BJ (cell line): ENCODE data around the gene NPFFR1. TPM values are rescaled to one million over a fixed set of nuclear protein-coding genes. Genes with fewer than 3 reads are reported as not detected.
"Not testable (repeated sequence)": the region's sequence is repeated elsewhere in the genome, so short reads cannot be mapped to it uniquely, and the experiment has no call there.

Source experiments
- CTCF ChIA-PET: fragments of 350-600 bp; formaldehyde crosslinking; extraction: SDS; loops from one replicate; lab custom pipeline; 2021; ENCODE audit warnings: antibody characterized with exemption, inconsistent platforms; lab: Yijun Ruan, JAX
- POLR2A ChIA-PET: fragments of 300-600 bp; sonication (Branson Sonifier 250); formaldehyde crosslinking; extraction: SDS; loops from one replicate; lab custom pipeline; 2021; ENCODE audit warnings: antibody characterized with exemption; lab: Charles Lee
- DNase-seq: peaks from one replicate; pipeline ENCODE4 v3.0.0-alpha.2; 2011; ENCODE audit warnings: low read depth
- H3K27me3 ChIP-seq: 2 replicates; pipeline ENCODE4 v1.6.0; 2011; ENCODE audit warnings: low read length; ENCODE audit not compliant: control insufficient read depth, insufficient read depth
- H3K36me3 ChIP-seq: 2 replicates; pipeline ENCODE4 v1.5.1; 2011; ENCODE audit warnings: low read length; ENCODE audit not compliant: control insufficient read depth, insufficient read depth
- H3K4me3 ChIP-seq: 2 replicates; pipeline ENCODE4 v1.5.1; 2011; ENCODE audit warnings: low read depth, mild to moderate bottlenecking, control low read depth, low read length
- polyA plus RNA-seq: library from polyadenylated mRNA; depleted of rRNA; stranded (reverse); fragments of >200 nt; gene quantifications from 2 replicates; pipeline ENCODE4 v1.2.3, GENCODE V29; 2011
- TF ChIP-seq, protein P1 (sequence below): IDR thresholded peaks from 2 replicates; pipeline ENCODE4 v1.5.1; 2011; ENCODE audit warnings: low read depth, mild to moderate bottlenecking, control low read depth, inconsistent platforms, low read length, moderate library complexity; ENCODE audit not compliant: insufficient read depth

Gene NPFFR1
- polyA plus RNA-seq, 1 experiment: not detected

DNA sequence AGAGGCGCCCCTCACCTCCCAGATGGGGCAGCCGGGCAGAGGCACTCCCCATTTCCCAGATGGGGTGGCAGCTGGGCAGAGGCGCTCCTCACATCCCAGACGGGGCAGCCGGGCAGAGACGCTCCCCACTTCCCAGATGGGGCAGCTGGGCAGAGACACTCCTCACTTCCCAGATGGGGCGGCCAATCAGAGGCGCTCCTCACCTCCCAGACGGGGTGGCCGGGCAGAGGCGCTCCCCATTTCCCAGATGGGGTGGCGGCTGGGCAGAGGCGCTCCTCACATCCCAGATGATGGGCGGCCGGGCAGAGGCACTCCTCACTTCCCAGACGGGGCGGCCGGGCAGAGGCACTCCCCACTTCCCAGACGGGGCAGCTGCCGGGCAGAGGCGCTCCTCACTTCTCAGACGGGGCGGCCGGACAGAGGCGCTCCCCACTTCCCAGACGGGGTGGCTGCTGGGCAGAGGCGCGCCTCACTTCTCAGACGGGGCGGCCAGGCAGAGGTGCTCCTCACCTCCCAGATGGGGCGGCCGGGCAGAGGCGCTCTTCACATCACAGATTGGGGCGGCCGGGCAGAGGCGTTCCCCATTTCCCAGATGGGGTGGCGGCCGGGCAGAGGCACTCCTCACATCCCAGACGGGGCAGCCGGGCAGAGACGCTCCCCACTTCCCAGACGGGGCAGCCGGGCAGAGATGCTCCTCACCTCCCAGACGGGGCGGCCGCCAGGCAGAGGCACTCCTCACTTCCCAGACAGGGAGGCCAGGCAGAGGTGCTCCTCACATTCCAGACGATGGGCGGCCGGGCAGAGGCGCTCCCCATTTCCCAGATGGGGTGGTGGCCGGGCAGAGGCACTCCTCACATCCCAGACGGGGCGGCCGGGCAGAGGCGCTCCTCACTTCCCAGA lies 44.5 kb downstream of the NPFFR1 start:
- H3K36me3 ChIP-seq, DNase-seq, POLR2A ChIA-PET, CTCF ChIA-PET, H3K4me3 ChIP-seq, H3K27me3 ChIP-seq: not testable (repeated sequence)

DNA sequence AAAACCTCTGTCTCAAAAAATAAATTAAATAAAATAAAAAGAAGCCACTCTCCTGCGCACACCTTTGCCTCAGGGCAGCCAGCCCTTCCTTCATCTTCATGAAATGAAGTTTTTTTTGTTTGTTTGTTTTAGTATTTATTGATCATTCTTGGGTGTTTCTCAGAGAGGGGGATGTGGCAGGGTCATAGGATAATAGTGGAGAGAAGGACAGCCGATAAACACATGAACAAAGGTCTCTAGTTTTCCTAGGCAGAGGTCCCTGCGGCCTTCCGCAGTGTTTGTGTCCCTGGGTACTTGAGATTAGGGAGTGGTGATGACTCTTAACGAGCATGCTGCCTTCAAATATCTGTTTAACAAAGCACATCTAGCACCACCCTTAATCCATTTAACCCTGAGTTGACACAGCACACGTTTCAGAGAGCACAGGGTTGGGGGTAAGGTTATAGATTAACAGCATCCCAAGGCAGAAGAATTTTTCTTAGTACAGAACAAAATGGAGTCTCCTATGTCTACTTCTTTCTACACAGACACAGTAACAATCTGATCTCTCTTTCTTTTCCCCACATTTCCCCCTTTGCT lies 45.8 kb downstream of the NPFFR1 start:
- DNase-seq, H3K4me3 ChIP-seq, H3K36me3 ChIP-seq, H3K27me3 ChIP-seq, CTCF ChIA-PET, POLR2A ChIA-PET: not testable (repeated sequence)

DNA sequence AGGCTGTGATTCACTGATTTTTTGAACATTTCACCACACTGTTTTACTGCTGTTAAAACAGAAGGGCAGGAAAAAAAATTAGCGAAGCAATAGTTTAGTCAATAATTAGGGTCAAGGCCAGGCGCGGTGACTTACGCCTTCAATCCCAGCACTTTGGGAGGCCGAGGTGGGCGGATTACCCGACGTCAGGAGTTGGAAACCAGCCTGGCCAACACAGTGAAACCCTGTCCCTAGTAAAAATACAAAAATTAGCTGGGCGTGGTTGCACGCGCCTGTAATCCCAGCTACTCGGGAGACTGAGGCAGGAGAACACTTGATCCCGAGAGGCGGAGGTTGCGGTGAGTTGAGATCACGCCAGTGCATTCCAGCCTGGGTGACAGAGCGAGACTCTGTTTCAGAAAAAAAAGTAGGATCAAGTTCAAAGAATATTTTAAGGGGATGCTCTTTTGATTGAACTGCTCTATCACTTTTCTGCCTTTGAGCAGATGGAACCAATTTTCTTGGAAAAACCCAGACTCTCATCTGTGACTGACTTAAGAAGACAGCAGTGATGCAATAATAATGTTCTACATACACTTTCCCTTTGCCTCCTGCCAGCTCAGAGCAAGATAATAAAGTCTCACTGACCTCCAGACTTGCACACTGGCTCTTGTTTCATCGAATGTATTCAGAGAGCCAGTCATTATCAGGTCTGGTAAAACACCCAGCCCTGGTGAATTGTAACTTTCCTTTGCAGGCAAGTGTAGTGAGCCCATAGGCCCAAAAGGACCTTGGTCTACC lies 48.9 kb downstream of the NPFFR1 start:
- Histone ChIP-seq H3K4me3 (no peak overlapping the region), H3K27me3 (no peaks in the 10 kb centered on the region), H3K36me3 (no peaks in the 10 kb centered on the region)
- CTCF ChIA-PET: no interaction called here
- peak; percentile 83 for DNase-seq
- POLR2A ChIA-PET: no interaction called here
- TF ChIP-seq, protein P1, sequence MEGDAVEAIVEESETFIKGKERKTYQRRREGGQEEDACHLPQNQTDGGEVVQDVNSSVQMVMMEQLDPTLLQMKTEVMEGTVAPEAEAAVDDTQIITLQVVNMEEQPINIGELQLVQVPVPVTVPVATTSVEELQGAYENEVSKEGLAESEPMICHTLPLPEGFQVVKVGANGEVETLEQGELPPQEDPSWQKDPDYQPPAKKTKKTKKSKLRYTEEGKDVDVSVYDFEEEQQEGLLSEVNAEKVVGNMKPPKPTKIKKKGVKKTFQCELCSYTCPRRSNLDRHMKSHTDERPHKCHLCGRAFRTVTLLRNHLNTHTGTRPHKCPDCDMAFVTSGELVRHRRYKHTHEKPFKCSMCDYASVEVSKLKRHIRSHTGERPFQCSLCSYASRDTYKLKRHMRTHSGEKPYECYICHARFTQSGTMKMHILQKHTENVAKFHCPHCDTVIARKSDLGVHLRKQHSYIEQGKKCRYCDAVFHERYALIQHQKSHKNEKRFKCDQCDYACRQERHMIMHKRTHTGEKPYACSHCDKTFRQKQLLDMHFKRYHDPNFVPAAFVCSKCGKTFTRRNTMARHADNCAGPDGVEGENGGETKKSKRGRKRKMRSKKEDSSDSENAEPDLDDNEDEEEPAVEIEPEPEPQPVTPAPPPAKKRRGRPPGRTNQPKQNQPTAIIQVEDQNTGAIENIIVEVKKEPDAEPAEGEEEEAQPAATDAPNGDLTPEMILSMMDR: no peak

DNA sequence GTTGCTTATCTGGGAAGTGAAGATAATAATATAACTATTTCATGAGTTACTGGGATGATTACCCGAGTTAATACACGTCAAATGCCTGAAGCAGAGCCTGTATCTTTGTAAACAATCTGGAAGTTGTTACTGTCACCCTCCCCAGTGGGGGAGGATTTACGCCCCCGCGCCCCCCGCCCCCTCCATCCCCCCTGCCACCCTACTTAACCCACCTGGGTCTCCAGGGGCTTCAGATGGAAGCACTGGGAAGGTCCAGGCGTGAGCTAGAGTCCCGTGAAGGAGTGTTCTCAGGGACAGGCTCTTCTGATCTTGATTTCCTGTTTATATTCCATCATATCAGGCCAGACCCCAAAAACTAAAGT lies 49.9 kb downstream of the NPFFR1 start:
- no peak for DNase-seq
- no peaks in the 10 kb centered on the region for H3K27me3 ChIP-seq
- CTCF ChIA-PET: interaction anchor here (1.1 to 13.5 kb wide), 4 partner anchors 12 to 130 kb away, joined by 3 to 219 read pairs (median 12); partner anchors contain the start of gene TYSND1
- H3K36me3 ChIP-seq: no peaks in the 10 kb centered on the region
- TF ChIP-seq, protein P1: no peak
- peak overlapping the region; percentile 83; the same call in 1 of the 2 replicates for H3K4me3 ChIP-seq
- POLR2A ChIA-PET: interaction anchor here (0.5 to 0.7 kb wide), 2 partner anchors 93 to 130 kb away, joined by 3 to 7 read pairs; no protein-coding TSS in a partner anchor

DNA sequence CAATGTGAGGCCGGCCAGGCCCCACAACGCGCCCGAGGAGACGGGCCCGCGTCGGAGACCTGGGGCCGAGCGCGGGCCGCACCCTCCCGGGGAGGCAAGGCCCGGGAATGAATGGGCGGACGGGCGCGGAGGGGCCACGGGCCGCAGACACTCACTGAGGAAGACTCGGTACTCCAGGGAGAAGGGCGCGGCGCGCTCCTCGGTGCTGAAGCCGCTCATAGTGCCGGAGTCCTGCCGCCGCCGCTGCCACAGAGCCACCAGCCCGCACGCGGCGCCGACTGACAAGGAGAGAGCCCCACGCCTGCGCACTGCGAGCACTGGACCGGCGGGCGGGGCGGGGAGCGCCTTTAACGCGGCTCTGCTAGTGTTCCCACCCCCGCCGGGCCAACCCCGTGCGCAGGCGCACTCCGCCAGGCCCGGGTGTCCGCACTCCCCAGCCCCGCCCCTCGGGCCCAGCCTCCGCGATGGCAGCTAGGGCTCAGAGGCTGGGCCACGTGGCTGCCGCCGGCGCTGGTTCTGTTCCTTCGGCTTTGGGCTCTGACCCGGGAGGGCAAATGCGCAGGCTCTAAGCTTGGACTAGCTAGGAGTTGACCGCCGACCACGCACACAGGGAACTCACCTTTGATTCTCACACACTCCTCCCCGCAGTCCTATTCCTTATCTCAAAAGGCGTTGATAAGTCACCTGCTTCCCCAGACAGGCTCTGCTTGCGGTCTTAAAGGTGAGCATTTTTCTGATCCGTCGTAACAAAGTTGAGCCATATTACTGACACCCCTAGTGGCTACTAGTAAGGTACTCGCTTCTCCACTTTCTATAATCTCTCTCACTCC lies 50.5 kb downstream of the NPFFR1 start, which contains the start of gene PPA1:
PPA1 (minus strand) TSS at position 321 of the 830 bp plus-strand sequence; CDS start at position 219, 102 bp downstream.
- CTCF ChIA-PET: interaction anchor here (0.6 to 13.5 kb wide), 8 partner anchors 12 to 437 kb away, joined by 3 to 219 read pairs (median 4); partner anchors contain the start of gene TYSND1
- H3K4me3 ChIP-seq: peak within 1 kb of the TSS; percentile 83

More for the DNA sequence above, 50.5 kb downstream of the NPFFR1 start, which contains the start of gene PPA1:
- H3K27me3 ChIP-seq: no peaks in the 10 kb centered on the region
- H3K36me3 ChIP-seq: peaks cover 1% of the 10 kb centered on the region; the same call in 1 of the 2 replicates
- POLR2A ChIA-PET: interaction anchor here (0.5 to 0.7 kb wide), 3 partner anchors 93 to 131 kb away, joined by 3 to 22 read pairs (median 7); no protein-coding TSS in a partner anchor
- peak; percentile 69 for DNase-seq
- TF ChIP-seq, protein P1: no peak; the same call in 1 of the 2 replicates
